ENCODE results near the gene IL3RA. TPM values are rescaled to one million over a fixed set of nuclear protein-coding genes. Genes with fewer than 3 reads are reported as not detected.

The IL3RA gene
- 1 to 10 TPM in 1 of 6 experiments, under 1 TPM in 5; 0.42 to 1.7 (median 0.69) TPM for total RNA-seq
- long read RNA-seq, result 0 reads

- WGBS (ENCODE audit: insufficient coverage, low coverage, low lambda C conversion rate, missing lambda C conversion rate), result 14% methylated on average over 13 of the region's 14 CpGs
Observed at GRCh38 chrX:1336331-1336943, at the start of gene IL3RA. TSS of gene IL3RA (plus strand) at chrX:1336785. CDS start at chrX:1341766, 4,981 bp downstream.

DNA sequence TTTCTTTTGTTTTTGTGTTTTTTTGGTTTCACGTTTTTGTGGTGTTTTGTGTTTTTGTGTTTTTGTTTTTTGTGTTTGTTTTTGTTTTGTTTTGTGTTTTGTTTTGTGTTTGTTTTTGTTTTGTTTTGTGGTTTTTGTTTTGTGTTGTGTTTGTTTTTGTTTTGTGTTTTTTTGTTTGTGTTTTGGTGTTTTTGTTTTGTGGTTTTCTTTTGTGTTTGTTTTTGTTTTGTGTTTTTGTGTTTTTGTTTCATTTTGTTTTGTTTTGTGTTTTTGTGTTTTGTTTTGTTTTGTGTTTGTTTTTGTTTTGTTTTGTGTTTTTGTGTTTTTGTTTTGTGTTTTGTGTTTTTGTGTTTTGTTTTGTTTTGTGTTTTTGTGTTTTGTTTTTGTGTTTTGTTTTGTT lies 47.0 kb upstream of the IL3RA start:
- ATAC-seq (no peak), DNase-seq (no peak)
- intact Hi-C loops (cut with DNase I), result no loop called here
- H3K36me3 ChIP-seq, result no peaks in the 10 kb centered on the region
- no peaks in the 10 kb centered on the region for H3K27me3 ChIP-seq
- H3K4me3 ChIP-seq, result no peak overlapping the region
- TF ChIP-seq POLR2A (IDR thresholded peaks at IDR 0.05), result no peak
- TF ChIP-seq, protein P1, sequence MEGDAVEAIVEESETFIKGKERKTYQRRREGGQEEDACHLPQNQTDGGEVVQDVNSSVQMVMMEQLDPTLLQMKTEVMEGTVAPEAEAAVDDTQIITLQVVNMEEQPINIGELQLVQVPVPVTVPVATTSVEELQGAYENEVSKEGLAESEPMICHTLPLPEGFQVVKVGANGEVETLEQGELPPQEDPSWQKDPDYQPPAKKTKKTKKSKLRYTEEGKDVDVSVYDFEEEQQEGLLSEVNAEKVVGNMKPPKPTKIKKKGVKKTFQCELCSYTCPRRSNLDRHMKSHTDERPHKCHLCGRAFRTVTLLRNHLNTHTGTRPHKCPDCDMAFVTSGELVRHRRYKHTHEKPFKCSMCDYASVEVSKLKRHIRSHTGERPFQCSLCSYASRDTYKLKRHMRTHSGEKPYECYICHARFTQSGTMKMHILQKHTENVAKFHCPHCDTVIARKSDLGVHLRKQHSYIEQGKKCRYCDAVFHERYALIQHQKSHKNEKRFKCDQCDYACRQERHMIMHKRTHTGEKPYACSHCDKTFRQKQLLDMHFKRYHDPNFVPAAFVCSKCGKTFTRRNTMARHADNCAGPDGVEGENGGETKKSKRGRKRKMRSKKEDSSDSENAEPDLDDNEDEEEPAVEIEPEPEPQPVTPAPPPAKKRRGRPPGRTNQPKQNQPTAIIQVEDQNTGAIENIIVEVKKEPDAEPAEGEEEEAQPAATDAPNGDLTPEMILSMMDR (IDR thresholded peaks at IDR 0.05), result no peak
- H3K4me1 ChIP-seq, result no peaks in the 10 kb centered on the region
- 70% methylated on average over 1 of the region's 1 CpG for WGBS (ENCODE audit: insufficient coverage, low coverage, low lambda C conversion rate, missing lambda C conversion rate)
- no peak overlapping the region for H3K27ac ChIP-seq
- H3K9me3 ChIP-seq, result no peaks in the 10 kb centered on the region

More at GRCh38 chrX:1336331-1336943, at the start of gene IL3RA:
- H3K27ac ChIP-seq, result peak within 1 kb of the TSS in 2 of 3 donors; percentile 11 to 51
- intact Hi-C loops (cut with DNase I), result no loop called here
- H3K36me3 ChIP-seq, result no peaks in the 10 kb centered on the region
- H3K9me3 ChIP-seq, result no peaks in the 10 kb centered on the region
- no peaks in the 10 kb centered on the region for H3K27me3 ChIP-seq
- DNase-seq (peak in 1 of 3 donors; percentile 52), ATAC-seq (peak; percentile 48 to 76 (median 69))
- TF ChIP-seq POLR2A (IDR thresholded peaks at IDR 0.05), result no peak
- TF ChIP-seq, protein P1 (IDR thresholded peaks at IDR 0.05), result no peak
- peak within 1 kb of the TSS; percentile 11 to 29 (median 14) for H3K4me3 ChIP-seq
- H3K4me1 ChIP-seq, result no peaks in the 10 kb centered on the region

GRCh38 chrX:1291110-1291740 lies 45.4 kb upstream of the IL3RA start:
- no peak for TF ChIP-seq POLR2A (IDR thresholded peaks at IDR 0.05)
- TF ChIP-seq, protein P1 (IDR thresholded peaks at IDR 0.05), result no peak
- Histone ChIP-seq H3K9me3 (no peaks in the 10 kb centered on the region), H3K36me3 (no peaks in the 10 kb centered on the region), H3K4me1 (no peaks in the 10 kb centered on the region), H3K27ac (no peak overlapping the region), H3K4me3 (no peak overlapping the region), H3K27me3 (no peaks in the 10 kb centered on the region)
- ATAC-seq (no peak), DNase-seq (no peak)
- WGBS (ENCODE audit: insufficient coverage, low coverage, low lambda C conversion rate, missing lambda C conversion rate), result 70% methylated on average over 7 of the region's 9 CpGs
- intact Hi-C loops (cut with DNase I), result no loop called here

DNA sequence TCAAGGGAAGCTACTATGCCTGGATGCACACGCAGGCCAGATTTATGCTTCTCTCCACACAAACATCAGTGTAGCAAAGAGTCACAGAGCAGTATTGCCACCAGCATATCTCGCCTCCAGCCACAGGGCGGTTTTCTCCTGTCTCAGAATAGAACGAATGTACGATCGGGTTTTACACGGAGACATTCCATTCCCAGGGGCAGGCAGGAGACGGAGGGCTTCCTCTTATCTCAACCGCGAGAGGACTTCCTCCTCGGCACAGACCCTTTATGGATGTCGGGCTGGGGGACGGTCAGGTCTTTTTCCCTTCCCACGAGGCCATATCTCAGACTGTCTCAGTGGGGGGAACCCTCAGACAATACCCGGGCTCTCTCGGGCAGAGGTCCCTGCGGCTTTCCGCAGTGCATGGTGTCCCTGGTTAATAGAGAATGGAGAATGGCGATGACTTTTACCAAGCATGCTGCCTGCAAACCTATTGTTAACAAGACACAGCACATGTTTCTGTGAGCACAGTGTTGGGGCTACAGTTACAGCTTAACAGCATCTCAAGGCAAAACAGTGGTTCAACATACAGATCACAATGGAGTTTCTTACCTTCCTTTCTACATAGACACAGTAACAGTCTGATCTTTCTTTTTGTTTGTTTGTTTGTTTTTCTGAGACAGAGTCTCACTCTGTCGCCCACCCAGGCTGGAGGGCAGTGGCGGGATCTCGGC lies 43.9 kb upstream of the IL3RA start:
- intact Hi-C loops (cut with DNase I), result no loop called here
- DNase-seq, result no peak
- WGBS (ENCODE audit: insufficient coverage, low coverage, low lambda C conversion rate, missing lambda C conversion rate), result 22% methylated on average over 12 of the region's 22 CpGs
- Histone ChIP-seq H3K36me3 (no peaks in the 10 kb centered on the region), H3K4me3 (no peak overlapping the region), H3K4me1 (no peaks in the 10 kb centered on the region), H3K27me3 (no peaks in the 10 kb centered on the region), H3K27ac (no peak overlapping the region), H3K9me3 (no peaks in the 10 kb centered on the region)
- no peak for ATAC-seq
- TF ChIP-seq, protein P1 (IDR thresholded peaks at IDR 0.05), result no peak
- TF ChIP-seq POLR2A (IDR thresholded peaks at IDR 0.05), result no peak
